SK-N-SH (cell line): ENCODE measurements around the gene SYPL2. TPM values are rescaled to one million over a fixed set of nuclear protein-coding genes. Genes with fewer than 3 reads are reported as not detected.

Experiments used
- CTCF ChIA-PET: fragments of 300-600, 350-600 bp; formaldehyde crosslinking; extraction: SDS; loops from one replicate; lab custom pipeline; 2021; lab: Yijun Ruan, JAX
- POLR2A ChIA-PET: fragments of 350-600 bp; sonication (Branson Sonifier 250); formaldehyde crosslinking; extraction: SDS; loops from one replicate; lab custom pipeline; 2020; ENCODE audit warnings: antibody characterized with exemption, inconsistent platforms; lab: Yijun Ruan, JAX
- DNase-seq: peaks from one replicate; pipeline ENCODE4 v3.0.0; 2012
- H2AFZ ChIP-seq: fragments of 200-600 bp; sonication (generic); 2 replicates; pipeline ENCODE4 v1.8.1; 2016; ENCODE audit warnings: antibody characterized with exemption, mild to moderate bottlenecking, low read depth
- H3F3A ChIP-seq: fragments of 200-600 bp; sonication (generic); replicated peaks from 2 replicates; pipeline ENCODE3; 2016; ENCODE audit warnings: antibody characterized with exemption, mild to moderate bottlenecking; ENCODE audit not compliant: insufficient read depth
- H3K27ac ChIP-seq, 2 experiments: fragments of 200-500 bp in 1 of 2; fragments of 200-600 bp in 1 of 2; sonication (Bioruptor generic) in 1 of 2; sonication (generic), shearing (Covaris generic) in 1 of 2; 2 replicates each; pipeline versions ENCODE4 v1.5.1 to v1.6.1; 2014 to 2016; ENCODE audit warnings: low read depth in 2 of 2, inconsistent platforms in 1 of 2, low read length in 1 of 2, mild to moderate bottlenecking in 1 of 2, mixed read lengths in 1 of 2
- H3K27me3 ChIP-seq: fragments of 200-600 bp; sonication (generic), shearing (Covaris generic); 2 replicates; pipeline ENCODE4 v1.6.1; 2016; ENCODE audit warnings: mixed run types; ENCODE audit not compliant: insufficient read depth
- H3K36me3 ChIP-seq, 2 experiments: fragments of 200-500 bp in 1 of 2; fragments of 200-600 bp in 1 of 2; sonication (Bioruptor generic) in 1 of 2; sonication (generic) in 1 of 2; replicated peaks in 1 of 2; 2 replicates each; pipeline versions ENCODE3 to v1.5.1; 2014 to 2016; ENCODE audit warnings: low read length in 1 of 2, mild to moderate bottlenecking in 1 of 2; ENCODE audit not compliant: insufficient read depth in 2 of 2, control insufficient read depth in 1 of 2
- H3K4me1 ChIP-seq, 2 experiments: fragments of 200-500 bp in 1 of 2; fragments of 200-600 bp in 1 of 2; sonication (Bioruptor generic) in 1 of 2; sonication (generic), shearing (Covaris generic) in 1 of 2; 2 replicates each; pipeline versions ENCODE4 v1.5.1 to v1.6.1; 2014 to 2016; ENCODE audit warnings: low read depth in 1 of 2, low read length in 1 of 2, mixed run types in 1 of 2; ENCODE audit not compliant: insufficient read depth in 2 of 2, control insufficient read depth in 1 of 2
- H3K4me2 ChIP-seq: fragments of 200-600 bp; sonication (generic), shearing (Covaris generic); 2 replicates; pipeline ENCODE4 v1.6.1; 2017; ENCODE audit warnings: mixed run types
- H3K4me3 ChIP-seq, 2 experiments: fragments of 200-500 bp in 1 of 2; fragments of 200-600 bp in 1 of 2; sonication (Bioruptor generic) in 1 of 2; sonication (generic), shearing (Covaris generic) in 1 of 2; 2 replicates each; pipeline versions ENCODE4 v1.5.1 to v1.8.1; 2014 to 2016; ENCODE audit warnings: low read depth in 2 of 2, inconsistent platforms in 1 of 2, low read length in 1 of 2, mild to moderate bottlenecking in 1 of 2, mixed read lengths in 1 of 2, moderate library complexity in 1 of 2
- H3K79me2 ChIP-seq: fragments of 200-600 bp; sonication (generic); 2 replicates; pipeline ENCODE4 v1.8.1; 2017; ENCODE audit warnings: mild to moderate bottlenecking; ENCODE audit not compliant: insufficient read depth
- H3K9ac ChIP-seq: fragments of 200-600 bp; sonication (generic); 2 replicates; pipeline ENCODE4 v1.6.1; 2017; ENCODE audit warnings: mixed run types
- H3K9me2 ChIP-seq: fragments of 200-600 bp; sonication (generic); 2 replicates; pipeline ENCODE4 v1.6.1; 2017; ENCODE audit warnings: mixed run types
- H3K9me3 ChIP-seq: fragments of 200-600 bp; sonication (generic); 2 replicates; pipeline ENCODE4 v1.6.1; 2017; ENCODE audit warnings: mixed run types, mild to moderate bottlenecking, moderate library complexity
- H4K20me1 ChIP-seq: fragments of 200-600 bp; sonication (generic); 2 replicates; pipeline ENCODE4 v1.6.1; 2017; ENCODE audit warnings: mild to moderate bottlenecking, mixed run types; ENCODE audit not compliant: insufficient read depth
- MXI1 ChIP-seq: IDR thresholded peaks from 2 replicates; pipeline ENCODE4 v1.6.1; 2012; ENCODE audit warnings: mild to moderate bottlenecking, low read depth, low read length, improper control_type of control experiment
- NFIC ChIP-seq: IDR thresholded peaks from 2 replicates; pipeline ENCODE4 v1.4.0; 2012; ENCODE audit warnings: borderline replicate concordance
- SMC3 ChIP-seq: IDR thresholded peaks from 2 replicates; pipeline ENCODE4 v1.6.1; 2012; ENCODE audit warnings: low read depth, low read length, improper control_type of control experiment
- TCF12 ChIP-seq: IDR thresholded peaks from 2 replicates; pipeline ENCODE4 v1.4.0; 2012
- WGBS: methylation state at CpG from one replicate; pipeline ENCODE4 v1.1.6; 2017; ENCODE audit warnings: low lambda C conversion rate; 5-methylcytosine and 5-hydroxymethylcytosine counted together
- polyA plus RNA-seq, 3 experiments: library from polyadenylated mRNA; depleted of rRNA; stranded (reverse); fragments of >200 nt; gene quantifications; 2 replicates each; pipeline ENCODE4 v1.2.3, GENCODE V29; 2012
- TF ChIP-seq, protein P1 (sequence below): IDR thresholded peaks from 2 replicates; pipeline ENCODE4 v1.6.1; 2012; ENCODE audit warnings: mild to moderate bottlenecking, low read depth, low read length, moderate library complexity
- TF ChIP-seq, protein P2 (sequence below): IDR thresholded peaks from 2 replicates; pipeline ENCODE4 v1.4.0; 2012; ENCODE audit warnings: low read depth

SYPL2 gene
- polyA plus RNA-seq, 1 of the 3 experiments (the other 2 are of a cell fraction), result 0.03 TPM

DNA sequence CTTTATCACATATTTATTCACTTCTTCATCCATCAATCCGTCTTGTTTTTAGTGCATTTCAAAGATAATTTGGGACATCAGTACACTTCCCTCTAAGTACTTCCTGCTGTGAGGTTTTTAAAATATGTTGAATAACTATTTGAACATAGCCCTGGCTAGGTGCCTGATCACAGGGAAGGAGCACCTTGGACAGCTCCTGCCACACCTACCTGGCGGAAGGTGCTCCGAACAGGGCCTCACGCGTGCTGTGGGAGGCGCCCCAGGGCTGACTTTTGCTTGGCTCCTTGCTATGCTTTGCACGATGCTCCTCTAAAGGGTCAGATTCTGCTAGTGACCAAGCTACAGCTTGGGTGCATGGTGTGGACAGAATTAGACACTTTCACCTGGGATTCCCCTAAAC, 12.5 kb downstream of the SYPL2 start:
- no peak overlapping the region for H2AFZ ChIP-seq
- CTCF ChIA-PET, result interaction anchor here (1.0 to 1.9 kb wide), 7 partner anchors 11 to 578 kb away, joined by 3 to 7 read pairs (median 3); partner anchors contain the start of gene CYB561D1
- POLR2A ChIA-PET, result no interaction called here
- peaks cover 68% of the 10 kb centered on the region for H3K27me3 ChIP-seq
- peaks cover 0 to 6% of the 10 kb centered on the region in 2 experiments; a peak in 1 of 4 replicates for H3K4me1 ChIP-seq
- H4K20me1 ChIP-seq, result no peaks in the 10 kb centered on the region
- H3K4me2 ChIP-seq, result no peak overlapping the region
- H3K36me3 ChIP-seq, result no peaks in the 10 kb centered on the region
- DNase-seq, result no peak
- H3K9me3 ChIP-seq, result no peaks in the 10 kb centered on the region
- no peaks in the 10 kb centered on the region for H3K9me2 ChIP-seq
- no peak overlapping the region for H3K9ac ChIP-seq
- WGBS, result 25% methylated on average over 3 of the region's 7 CpGs
- H3K79me2 ChIP-seq, result no peaks in the 10 kb centered on the region
- H3K4me3 ChIP-seq, result no peak overlapping the region
- TF ChIP-seq, protein P1, sequence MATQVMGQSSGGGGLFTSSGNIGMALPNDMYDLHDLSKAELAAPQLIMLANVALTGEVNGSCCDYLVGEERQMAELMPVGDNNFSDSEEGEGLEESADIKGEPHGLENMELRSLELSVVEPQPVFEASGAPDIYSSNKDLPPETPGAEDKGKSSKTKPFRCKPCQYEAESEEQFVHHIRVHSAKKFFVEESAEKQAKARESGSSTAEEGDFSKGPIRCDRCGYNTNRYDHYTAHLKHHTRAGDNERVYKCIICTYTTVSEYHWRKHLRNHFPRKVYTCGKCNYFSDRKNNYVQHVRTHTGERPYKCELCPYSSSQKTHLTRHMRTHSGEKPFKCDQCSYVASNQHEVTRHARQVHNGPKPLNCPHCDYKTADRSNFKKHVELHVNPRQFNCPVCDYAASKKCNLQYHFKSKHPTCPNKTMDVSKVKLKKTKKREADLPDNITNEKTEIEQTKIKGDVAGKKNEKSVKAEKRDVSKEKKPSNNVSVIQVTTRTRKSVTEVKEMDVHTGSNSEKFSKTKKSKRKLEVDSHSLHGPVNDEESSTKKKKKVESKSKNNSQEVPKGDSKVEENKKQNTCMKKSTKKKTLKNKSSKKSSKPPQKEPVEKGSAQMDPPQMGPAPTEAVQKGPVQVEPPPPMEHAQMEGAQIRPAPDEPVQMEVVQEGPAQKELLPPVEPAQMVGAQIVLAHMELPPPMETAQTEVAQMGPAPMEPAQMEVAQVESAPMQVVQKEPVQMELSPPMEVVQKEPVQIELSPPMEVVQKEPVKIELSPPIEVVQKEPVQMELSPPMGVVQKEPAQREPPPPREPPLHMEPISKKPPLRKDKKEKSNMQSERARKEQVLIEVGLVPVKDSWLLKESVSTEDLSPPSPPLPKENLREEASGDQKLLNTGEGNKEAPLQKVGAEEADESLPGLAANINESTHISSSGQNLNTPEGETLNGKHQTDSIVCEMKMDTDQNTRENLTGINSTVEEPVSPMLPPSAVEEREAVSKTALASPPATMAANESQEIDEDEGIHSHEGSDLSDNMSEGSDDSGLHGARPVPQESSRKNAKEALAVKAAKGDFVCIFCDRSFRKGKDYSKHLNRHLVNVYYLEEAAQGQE, result peak; percentile 92
- TF ChIP-seq, protein P2, sequence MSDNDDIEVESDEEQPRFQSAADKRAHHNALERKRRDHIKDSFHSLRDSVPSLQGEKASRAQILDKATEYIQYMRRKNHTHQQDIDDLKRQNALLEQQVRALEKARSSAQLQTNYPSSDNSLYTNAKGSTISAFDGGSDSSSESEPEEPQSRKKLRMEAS, result no peak
- H3K27ac ChIP-seq, result no peak overlapping the region
- no peaks in the 10 kb centered on the region for H3F3A ChIP-seq

DNA sequence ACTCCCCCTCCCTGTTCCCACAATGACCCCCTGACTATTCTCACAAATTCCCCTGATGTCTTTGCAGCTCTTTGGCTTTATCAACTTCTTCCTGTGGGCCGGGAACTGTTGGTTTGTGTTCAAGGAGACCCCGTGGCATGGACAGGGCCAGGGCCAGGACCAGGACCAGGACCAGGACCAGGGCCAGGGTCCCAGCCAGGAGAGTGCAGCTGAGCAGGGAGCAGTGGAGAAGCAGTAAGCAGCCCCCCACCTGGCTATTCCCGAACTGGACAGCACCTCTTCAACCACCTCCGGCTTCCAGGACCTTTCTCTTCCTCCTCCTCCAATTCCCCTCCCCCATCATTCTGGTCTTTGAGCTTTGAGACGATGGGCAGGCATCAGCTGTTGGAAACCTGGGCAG, 13.0 kb downstream of the SYPL2 start:
- H3K36me3 ChIP-seq, result no peaks in the 10 kb centered on the region
- POLR2A ChIA-PET, result no interaction called here
- no peak overlapping the region for H3K4me3 ChIP-seq

DNA sequence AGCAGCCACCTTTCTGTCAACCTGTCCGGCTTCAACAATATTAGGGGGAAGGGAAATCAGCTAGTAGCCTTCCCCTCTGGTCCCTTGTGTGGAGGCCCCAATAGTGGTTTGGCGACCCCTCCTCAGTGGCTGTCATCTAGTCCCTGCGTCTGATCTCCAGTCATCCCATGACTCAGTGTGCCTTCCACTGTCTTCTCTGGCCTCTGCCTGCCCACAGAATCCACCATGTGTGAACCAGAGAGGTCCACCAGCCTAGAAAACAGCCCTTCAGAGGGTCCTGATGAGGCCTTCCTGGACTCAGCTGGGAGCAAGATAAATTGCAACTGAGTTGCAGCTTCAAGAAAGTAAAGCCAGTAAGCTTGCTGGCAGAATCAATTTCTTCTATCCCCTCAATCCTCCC, 13.6 kb downstream of the SYPL2 start:
- TF ChIP-seq TCF12, result no peak
- TF ChIP-seq NFIC, result no peak
- no peak for TF ChIP-seq SMC3
- H3K27ac ChIP-seq, result no peak overlapping the region
- peaks cover 6% of the 10 kb centered on the region; the same call in 1 of the 2 replicates for H3K79me2 ChIP-seq
- no peak for DNase-seq
- no peak overlapping the region for H3K4me2 ChIP-seq
- peaks cover 4 to 11% of the 10 kb centered on the region in 2 experiments; a peak in 2 of 4 replicates for H3K4me1 ChIP-seq
- H3K9ac ChIP-seq, result no peak overlapping the region
- no peaks in the 10 kb centered on the region for H4K20me1 ChIP-seq
- H3K4me3 ChIP-seq, result no peak overlapping the region
- POLR2A ChIA-PET, result no interaction called here
- peaks cover 58% of the 10 kb centered on the region for H3K27me3 ChIP-seq
- CTCF ChIA-PET, result interaction anchor here (1.9 kb wide), 1 partner anchor 53 kb away, joined by 7 read pairs; no protein-coding TSS in a partner anchor
- no peaks in the 10 kb centered on the region for H3K36me3 ChIP-seq
- no peaks in the 10 kb centered on the region for H3K9me2 ChIP-seq
- 54% methylated on average over 2 of the region's 3 CpGs for whole genome bisulfite sequencing
- no peak overlapping the region for H2AFZ ChIP-seq
- H3F3A ChIP-seq, result no peaks in the 10 kb centered on the region
- H3K9me3 ChIP-seq, result no peaks in the 10 kb centered on the region

More for the DNA sequence above, 13.0 kb downstream of the SYPL2 start:
- peaks cover 62% of the 10 kb centered on the region for H3K27me3 ChIP-seq
- peaks cover 0 to 6% of the 10 kb centered on the region in 2 experiments; a peak in 1 of 4 replicates for H3K4me1 ChIP-seq
- H3K27ac ChIP-seq, result no peak overlapping the region
- DNase-seq, result no peak
- no peaks in the 10 kb centered on the region for H3K9me3 ChIP-seq
- H3K4me2 ChIP-seq, result no peak overlapping the region
- no peak for TF ChIP-seq MXI1
- CTCF ChIA-PET, result interaction anchor here (1.0 to 1.9 kb wide), 5 partner anchors 14 to 578 kb away, joined by 3 to 7 read pairs (median 4); partner anchors contain the start of gene CYB561D1
- no peaks in the 10 kb centered on the region for H3K9me2 ChIP-seq
- H4K20me1 ChIP-seq, result no peaks in the 10 kb centered on the region
- H3K79me2 ChIP-seq, result peaks cover under 1% of the 10 kb centered on the region; the same call in 1 of the 2 replicates
- H3K9ac ChIP-seq, result no peak overlapping the region
- no peaks in the 10 kb centered on the region for H3F3A ChIP-seq
- H2AFZ ChIP-seq, result no peak overlapping the region
- WGBS, result 14% methylated on average over 4 of the region's 5 CpGs
